Effector CD8-positive, alpha-beta T cell (primary cell): ENCODE measurements around the gene AEBP1.

Experiments
- DNase-seq: peaks from one replicate; lab custom pipeline; 2025; lab: John Stamatoyannopoulos, UW

AEBP1 gene

DNA sequence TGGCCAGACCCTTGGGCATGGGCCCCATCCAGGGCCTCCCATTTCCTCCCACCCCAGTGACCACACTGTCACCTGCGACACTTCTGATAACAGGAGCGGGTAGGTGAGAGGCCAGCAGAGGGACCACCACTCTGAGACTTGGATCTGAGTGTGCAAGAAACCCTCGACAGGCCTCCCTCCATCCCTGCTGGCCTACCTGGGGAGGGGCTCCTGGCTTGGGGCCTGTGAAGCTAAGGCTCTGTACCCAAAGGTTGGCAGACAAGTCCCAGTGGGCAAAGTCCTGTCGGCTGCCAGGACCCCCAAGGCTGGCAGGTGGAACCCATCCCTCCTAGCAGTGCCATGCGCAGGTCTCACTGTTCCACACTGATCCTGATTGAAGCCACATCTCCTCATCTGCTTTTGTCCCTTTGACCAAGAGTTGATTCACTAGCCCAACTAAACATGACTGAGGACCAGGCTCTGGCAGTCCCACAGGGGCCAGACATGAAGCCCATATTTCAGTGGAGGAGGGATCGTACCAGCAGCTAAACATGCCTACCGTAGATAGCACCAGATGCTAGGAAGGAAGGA lies 37.6 kb upstream of the AEBP1 start:
- DNase-seq: no peak

DNA sequence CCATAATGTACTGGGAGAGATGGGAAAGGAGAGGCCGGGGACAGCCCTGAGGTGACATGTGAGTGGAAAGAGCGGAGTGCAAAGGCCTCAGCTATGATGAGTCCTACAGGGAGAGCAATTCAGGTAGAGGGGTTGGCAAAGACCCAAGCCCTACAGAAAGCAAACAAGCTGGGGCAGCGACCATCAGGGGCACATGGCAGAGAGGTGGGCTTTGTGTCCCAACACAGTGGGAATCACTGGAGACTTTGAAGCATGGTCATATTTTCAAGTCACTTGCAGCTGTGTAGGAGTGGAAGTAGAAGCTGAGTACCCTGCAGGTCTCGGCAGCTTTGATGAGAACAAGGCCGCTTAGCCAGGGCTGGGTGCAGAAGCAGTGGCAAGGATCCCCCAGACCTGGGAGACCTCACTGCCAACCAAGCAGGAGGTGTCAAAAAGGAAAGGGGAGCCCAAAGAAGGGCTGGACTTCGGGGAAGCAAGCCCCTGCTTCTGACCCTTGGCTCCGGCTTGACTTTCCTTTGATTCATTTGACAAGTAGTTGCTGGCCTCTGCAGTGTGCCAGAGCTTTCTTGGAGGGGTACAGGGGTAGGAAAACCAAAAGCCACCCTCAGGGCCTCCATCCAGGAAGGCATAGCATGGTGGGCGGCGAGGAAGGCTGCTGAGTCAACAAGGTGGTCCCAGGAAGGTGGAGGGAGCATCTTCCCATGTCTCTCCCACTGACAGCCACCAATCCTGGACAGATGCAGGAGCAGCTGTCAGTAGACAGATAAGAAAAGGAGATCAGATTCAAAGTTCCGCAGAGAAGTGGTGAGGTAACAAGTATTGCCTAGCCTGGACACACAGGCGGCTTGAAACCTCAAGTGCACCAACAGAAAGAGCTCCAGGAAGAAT lies 36.8 kb upstream of the AEBP1 start:
- DNase-seq: no peak

DNA sequence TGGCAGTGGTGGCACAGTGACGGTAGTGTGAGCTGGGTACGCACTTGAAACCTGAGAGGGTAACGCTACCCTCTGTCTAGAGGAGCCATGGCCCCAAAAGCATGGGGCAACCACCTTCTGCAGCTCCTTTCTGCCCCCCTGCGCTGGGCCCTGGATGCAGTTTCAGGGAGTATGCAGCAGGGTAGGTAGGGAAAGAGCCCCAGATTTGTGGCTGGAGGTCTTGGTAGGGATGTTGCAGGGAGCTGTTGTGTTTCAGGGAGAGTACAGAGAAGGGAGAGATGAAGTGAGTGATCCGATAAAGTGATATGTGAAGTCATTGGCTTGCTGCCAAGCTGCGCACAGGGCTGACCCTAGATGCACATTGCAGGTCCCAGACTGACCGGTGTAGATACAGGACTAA lies 36.1 kb upstream of the AEBP1 start:
- no peak for DNase-seq

DNA sequence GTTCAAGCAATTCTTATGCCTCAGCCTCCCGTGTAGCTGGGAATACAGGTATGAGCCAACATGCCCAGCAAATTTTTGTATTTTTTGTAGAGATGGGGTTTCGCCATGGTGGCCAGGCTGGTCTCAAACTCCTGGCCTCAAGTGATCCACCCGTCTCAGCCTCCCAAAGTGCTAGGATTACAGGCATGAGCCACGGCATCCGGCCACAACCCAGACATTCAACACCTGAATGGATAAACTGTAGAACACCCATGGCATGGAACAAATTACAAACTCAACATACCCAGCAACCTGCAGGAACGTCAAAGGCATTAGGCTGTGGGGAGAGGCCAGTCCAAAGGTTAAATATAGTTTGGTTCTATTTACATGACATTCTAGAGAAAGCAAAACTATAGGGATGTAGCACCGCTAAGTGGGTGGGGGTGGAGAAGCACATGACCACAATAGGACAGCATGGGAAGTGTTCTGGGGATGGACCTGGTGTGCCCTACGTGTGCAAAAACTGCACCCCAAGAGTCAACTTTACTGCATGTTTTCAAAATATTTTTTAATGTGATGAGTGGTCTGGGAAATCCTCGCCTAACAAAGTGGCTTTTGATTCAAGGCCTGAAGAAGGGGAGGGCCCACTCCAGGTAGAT lies 32.3 kb upstream of the AEBP1 start:
- DNase-seq: no peak

DNA sequence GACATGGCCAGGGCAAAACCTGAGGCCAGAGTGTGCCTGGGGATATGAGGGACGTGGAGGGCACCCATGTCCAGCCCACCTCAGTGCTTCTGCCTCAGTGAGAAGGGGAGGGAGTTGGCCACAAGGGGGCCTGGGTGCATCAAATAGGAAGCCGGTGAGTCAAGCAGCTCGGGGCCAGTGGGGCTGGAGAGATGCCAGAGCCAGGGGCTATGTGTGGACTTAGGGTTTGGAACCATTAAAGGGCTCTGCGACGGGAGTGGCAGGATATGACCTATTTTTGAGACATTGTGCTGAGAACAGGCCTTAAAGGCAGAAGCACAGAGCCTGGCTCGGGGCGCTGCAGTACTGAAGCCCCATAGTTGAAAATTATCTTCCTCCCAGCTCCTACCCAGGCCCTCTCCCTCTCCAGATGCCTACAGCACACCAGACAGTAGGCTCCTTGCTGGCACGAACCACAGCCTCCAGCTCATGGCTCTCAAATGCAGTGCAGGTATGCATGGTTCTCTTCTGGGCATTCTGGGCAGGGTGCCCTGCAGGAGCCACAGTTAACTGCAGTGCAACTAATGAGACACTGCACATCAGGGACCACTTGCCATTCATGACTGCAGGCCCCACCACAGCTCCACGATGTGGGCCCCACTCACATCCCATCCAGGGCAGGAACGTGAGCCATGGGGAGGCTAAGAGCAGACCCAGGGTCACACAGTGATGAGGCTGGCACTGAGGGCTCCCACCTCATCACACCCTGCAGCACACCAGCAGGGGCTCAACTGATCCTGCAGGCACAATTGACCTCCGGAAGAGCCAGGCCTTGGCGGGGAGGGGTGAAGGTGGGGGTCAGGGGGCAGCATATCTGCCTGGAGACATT lies 31.5 kb upstream of the AEBP1 start:
- DNase-seq: peak; percentile 20

DNA sequence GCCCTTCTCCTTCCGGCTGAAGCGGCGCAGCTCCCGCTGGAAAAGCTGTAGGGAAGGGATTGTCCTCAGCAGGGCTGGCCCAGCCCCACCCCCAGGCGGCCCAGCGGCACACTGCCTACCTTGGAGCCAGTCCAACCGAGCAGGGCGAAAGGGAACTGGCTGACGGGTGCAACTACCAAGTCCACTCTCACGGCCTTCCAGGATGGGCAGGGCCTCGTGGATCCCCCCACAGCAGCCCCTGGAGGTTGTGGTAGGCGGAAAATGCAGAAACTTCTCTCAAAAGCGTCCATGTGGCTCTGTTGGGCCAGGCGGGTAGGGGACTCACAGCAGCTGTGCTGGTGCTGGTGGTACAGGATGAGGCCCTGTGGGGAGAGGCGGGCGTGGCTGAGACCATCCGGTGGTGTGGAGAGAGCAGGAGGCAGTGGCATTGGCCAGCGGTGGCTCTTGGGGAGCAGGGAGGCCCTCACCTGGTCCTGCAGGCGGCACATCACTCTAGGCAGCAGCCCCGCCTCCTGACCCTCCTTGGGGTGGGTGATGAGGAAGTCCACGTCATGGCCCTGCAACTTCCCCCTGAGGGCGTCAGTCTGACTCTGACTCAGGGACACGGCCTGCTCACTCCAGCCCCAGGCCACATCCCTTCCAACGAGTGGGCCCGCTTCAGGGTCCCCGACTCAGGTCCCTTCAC lies 30.3 kb upstream of the AEBP1 start:
- no peak for DNase-seq

DNA sequence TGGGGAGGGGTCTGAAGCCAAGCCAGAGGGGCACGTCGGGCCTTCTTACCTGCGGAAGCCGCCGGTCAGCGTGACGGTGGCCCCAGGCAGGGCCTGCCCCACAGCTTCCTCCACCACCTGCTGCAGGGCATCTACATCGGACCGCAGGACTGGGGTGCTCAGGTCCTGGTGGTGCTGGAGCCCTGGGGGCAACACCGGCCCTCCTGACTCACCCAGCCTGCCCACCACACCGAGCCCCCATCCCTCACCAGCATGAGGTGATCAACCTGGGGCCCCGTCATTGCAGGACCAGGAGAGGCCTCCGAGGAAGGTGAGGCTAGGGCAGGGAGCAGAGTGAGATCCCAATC lies 29.8 kb upstream of the AEBP1 start:
- no peak for DNase-seq

DNA sequence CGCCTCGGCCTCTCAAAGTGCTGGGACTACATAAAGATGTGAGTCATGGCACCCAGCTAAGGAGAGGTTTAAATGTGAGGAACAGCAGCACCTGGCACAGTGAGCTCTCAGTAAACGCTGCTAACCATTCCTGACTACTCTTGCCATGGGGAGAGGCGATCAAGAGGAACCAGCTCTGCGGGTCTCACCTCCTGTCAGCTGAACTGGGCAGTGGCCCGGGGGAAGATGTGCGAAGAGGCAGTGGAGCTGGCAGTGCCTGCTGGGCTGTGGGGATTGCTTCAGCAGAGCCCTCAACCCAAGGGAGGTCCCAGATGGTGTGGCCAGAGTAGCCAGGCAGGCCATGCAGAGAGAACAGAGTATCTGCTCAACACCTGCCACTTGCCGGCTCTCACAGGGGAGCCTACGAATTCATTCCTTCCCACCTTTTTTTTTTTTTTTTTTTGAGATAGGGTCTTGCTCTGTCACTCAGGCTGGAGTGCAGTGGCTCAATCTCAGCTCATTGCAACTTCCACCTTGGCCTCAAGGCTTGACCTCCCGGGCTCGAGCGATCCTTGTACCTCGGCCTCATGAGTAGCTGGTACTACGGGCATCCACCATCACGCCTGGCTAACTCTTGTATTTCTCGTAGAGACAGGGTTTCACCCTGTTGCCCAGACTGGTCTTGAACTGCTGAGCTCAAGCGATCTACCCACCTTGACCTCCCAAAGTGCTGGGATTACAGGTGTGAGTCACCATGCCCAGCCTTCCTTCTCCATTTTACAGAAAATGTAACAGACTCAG lies 28.7 kb upstream of the AEBP1 start:
- DNase-seq: no peak

DNA sequence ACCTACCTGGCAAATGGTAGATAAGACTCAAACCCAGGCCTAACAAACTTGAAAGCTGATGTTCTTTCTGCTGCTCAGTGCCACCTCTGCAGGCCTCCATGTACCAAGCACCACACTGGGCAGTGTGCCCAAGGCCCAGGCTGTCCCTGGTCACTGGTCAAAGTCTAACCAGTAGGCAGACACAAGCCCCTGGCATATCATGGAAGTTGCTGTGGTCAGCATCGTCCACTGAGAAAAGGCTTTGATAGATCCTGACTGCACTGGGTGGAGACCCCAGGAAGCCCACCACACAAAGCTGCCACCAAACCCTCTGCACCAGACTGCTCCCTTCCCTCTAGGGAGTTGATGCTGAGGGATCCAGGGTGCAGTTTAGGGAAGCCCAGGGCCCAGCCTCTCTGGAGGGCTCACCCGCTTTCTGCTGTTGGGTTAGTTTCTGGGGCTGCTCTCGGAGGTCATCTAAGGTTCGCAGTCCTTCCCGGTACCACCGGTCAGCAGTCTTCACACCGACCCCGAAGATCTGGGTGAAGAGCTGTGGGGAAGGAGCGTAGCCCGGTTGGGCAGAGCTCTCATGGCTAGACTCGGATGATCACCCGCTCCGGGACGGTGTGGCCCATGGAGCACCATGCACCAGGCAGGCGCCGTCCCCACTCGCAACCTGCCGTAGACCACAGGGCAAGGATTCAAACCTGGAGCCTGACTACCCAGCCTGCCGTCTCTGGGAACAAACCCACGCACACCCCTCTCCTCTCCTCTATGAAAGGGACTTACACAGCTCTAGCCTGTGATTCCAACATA lies 27.8 kb upstream of the AEBP1 start:
- DNase-seq: no peak

DNA sequence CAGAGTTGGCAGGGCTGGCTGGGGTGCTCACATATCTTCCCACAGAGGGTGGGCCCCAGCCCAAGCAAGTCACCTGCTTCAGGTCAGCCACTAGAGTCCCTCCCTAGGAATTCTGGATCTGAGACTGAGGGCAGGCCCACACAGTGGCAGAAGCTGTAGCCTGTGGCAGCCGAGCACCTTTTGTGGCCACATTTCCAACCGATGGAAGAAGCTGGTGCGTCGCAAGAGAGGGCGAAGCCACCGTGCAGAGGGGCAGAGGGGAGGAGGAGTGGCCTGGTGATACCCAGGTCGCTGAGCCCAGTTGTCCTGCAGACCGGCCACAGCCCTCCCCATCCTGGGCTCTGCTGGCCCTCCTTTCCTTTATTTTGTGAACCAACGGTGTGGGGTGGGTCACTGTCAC lies 27.1 kb upstream of the AEBP1 start:
- no peak for DNase-seq

DNA sequence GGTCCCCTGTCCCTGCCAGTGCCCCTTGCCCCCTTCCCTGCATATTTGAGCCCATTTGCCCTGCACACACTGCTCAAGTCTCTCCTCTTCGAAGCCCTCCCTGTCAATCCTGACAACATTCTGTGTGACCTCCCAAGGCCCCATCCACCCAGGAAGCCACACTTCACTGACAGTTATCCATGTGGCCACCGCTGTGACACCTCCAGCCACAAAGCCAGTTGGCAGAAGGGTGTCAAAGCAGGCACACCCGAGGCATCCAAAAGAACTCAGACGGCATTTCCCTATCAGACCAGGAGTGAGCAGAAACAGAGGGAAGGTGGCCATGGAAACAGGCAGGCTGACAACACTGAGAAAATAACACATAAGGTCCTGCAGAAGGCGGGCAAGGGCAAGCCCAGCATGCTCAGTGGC lies 26.5 kb upstream of the AEBP1 start:
- DNase-seq: no peak

DNA sequence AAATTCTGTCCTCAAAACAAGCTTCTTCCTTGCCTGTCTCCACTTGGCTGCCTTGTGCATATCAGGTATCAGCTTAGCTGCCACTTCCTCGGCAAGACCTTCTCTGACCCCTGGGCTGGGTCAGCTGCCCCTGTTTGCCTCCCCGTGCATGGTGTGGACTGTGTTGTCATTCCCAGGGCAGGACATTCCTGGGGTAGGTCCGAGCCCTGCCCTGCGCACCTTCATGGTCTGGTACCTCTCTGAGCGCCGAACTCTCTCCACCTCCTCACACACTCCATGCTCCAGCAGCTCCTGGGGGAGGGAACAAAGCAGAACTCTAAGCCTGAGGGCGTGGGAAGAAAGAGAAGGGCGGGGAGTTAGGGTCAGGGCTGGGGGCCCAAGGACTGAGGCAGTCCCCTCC lies 25.6 kb upstream of the AEBP1 start:
- no peak for DNase-seq

DNA sequence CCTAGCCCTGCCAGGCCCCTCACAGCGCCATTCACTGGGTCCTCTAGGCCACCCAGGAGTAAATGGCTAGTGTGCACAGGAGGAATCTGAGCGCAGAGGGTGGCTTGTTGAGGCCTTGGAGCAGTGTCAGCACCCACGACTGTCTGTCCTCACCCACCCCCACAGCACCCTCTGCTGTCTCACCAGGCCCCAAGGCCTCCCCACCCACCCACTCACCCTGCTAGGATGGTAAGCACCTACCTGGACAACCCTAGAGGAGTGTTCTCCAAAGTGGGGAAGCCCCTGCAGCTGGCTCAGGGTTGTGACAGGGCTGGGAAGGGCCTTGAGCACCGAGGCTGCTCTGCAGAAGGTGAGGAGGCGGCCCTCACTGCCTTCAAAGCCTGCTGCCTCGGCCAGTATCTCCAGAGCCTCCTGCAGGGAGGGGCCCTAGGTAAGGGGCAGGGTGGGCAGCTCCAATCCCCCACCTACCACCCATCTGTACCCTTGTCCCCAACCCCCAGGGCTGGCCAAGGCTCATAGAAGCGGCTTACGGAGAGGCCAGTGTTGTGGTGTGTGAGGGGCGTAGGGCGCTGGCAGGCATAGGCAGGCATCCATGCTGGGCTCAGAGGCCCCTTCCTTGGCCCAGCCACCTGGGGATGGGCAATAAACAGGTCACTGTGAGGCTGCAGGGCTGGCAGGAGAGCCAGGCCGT lies 24.7 kb upstream of the AEBP1 start:
- no peak for DNase-seq

DNA sequence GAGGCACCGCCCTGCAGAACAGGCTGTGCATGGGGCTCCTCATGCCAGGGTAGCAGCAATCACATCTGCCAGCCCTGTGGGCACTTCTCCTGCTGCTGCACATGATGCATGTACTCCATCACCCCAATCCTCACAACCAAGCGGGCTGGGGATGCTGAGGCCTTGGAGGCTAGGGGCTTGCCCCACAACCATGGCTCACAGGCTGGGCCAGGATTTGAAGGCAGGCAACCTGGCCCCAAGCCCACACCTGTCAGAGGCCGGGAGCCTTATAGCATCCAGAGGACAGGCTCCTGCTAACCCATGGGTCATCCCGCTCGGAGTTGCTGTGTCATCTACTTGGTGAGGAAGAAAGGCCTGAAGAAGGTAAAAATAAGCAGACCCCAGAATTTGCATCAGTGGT lies 24.0 kb upstream of the AEBP1 start:
- DNase-seq: no peak

DNA sequence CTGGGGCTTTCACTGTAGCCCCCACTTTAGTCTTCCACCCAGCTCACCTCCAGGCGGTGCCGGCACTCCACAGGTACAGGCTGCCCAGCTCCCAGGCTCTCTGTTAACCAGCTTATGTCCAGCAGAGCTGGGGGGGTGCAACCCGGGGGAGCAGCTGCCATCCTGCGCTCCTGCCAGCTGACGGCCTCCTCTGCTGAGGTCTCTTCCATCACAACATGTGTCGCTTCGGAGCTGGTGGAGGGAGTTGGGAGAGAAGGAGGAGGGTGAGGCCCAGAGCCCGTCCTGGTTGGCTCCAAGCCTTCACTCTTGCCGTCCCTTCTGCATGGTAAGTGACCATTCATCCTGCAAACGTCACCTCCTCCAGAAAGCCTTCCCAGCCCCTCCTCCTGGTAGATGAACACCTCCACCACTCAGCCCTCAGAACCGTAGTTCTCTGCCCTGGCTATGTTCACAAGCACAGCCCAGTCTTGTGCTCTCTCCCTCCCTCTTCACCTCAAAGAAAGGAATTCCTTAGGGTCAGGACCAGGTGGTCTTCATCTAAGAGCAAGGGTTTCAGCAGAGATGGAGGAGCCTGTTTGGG lies 23.4 kb upstream of the AEBP1 start:
- no peak for DNase-seq

DNA sequence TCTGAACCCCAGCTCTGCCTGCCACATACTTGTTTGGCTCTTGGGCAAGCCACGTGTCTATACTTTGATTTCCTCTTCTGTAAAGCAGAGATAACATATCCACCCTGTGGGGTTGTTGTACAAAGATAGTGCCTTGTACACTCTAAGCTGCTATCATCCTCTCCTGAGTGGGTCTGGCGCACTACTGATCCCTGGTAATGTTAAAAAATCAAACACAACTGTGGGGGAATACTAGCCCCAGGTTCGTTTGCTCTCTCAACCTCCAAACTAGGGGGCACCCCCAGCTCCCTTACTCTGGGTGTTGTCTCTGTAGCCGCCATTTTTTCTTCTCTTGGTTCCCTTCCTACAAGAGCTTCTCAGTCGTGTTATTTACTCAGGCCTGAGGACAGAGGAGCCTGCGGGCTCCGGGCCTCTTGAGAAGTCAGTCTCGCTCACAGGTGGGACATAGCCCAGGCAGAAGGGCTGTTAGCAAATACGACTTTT lies 22.8 kb upstream of the AEBP1 start:
- no peak for DNase-seq

DNA sequence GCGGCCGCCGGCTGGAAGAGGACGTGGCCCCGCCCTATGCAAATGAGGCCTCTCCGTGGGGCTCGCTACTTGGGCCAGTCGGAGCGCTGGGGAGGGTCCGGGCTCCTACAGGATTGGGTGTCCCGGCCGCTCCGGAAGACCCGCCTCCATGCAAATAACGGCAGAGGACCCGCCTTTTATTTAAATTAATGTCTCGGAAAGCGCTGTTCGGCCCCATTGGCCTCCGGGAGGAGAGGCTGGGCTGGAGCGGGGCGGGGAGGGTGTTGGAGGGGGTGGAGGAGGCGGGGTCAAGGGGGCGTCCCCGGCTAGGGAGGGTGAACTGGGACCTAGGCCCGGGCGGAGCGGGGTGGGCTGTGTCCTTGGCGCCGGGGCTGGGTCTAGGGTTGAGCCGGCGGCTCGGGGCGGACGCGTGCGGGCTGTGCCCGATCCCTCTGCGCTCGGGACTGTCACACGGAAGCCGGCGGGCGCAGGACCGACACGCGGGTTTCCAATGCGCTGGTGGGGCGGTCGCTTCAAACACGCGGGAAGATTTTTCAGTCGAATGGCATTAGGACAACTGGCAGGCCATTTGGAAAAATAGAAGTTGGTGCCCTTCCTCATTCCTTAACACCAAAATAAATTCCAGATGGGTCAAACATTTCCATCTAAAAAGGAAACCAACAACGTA lies 21.5 kb upstream of the AEBP1 start:
- peak; percentile 96 for DNase-seq

DNA sequence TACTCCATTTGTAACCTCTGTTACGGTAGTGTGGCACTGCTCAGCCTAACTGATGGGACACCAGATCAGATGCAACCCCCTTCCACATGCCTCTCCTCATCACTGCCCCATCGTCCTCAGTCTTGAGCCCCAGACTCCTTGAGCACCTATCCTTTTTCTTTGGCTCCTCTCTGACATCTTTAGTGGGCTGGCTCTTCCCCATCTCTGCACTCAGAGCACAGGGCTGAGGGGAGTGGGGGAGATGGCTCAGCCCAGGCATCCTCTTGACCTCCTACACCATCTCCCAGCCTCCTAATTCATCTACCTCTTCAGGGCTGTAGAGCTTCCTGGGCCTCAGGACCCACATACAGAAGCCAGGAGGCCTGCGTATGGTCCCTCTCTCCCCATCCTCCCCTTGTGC lies 20.3 kb upstream of the AEBP1 start:
- no peak for DNase-seq
